ENCODE results near the gene PHC3. TPM values are rescaled to one million over a fixed set of nuclear protein-coding genes. Genes with fewer than 3 reads are reported as not detected.

Gene PHC3
- total RNA-seq, 6 donors from 2014 or later = 50.7 to 182 (median 76.3) TPM

GRCh38 chr3:170151536-170151935 is 30.0 kb downstream of the PHC3 start:
- no peaks in the 10 kb centered on the region for H3K27me3 ChIP-seq
- H3K4me3 ChIP-seq = no peak overlapping the region
- ATAC-seq (ENCODE audit: low FRiP score in 2 of 2) (no peak), DNase-seq (no peak)
- H3K4me1 ChIP-seq = peaks cover 16 to 21% (median 20%) of the 10 kb centered on the region in 4 donors
- TF ChIP-seq, protein P1, sequence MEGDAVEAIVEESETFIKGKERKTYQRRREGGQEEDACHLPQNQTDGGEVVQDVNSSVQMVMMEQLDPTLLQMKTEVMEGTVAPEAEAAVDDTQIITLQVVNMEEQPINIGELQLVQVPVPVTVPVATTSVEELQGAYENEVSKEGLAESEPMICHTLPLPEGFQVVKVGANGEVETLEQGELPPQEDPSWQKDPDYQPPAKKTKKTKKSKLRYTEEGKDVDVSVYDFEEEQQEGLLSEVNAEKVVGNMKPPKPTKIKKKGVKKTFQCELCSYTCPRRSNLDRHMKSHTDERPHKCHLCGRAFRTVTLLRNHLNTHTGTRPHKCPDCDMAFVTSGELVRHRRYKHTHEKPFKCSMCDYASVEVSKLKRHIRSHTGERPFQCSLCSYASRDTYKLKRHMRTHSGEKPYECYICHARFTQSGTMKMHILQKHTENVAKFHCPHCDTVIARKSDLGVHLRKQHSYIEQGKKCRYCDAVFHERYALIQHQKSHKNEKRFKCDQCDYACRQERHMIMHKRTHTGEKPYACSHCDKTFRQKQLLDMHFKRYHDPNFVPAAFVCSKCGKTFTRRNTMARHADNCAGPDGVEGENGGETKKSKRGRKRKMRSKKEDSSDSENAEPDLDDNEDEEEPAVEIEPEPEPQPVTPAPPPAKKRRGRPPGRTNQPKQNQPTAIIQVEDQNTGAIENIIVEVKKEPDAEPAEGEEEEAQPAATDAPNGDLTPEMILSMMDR (IDR thresholded peaks at IDR 0.05) = no peak
- TF ChIP-seq EP300 (IDR thresholded peaks at IDR 0.05) (no peak), POLR2A (IDR thresholded peaks at IDR 0.05) (no peak), POLR2AphosphoS5 (IDR thresholded peaks at IDR 0.05) (no peak)
- no peaks in the 10 kb centered on the region for H3K9me3 ChIP-seq
- WGBS, 2 donors = 64 to 71% methylated on average over 2 of the region's 2 CpGs
- peaks cover 0 to 36% (median 2%) of the 10 kb centered on the region in 4 donors for H3K36me3 ChIP-seq
- no peak overlapping the region for H3K27ac ChIP-seq

DNA sequence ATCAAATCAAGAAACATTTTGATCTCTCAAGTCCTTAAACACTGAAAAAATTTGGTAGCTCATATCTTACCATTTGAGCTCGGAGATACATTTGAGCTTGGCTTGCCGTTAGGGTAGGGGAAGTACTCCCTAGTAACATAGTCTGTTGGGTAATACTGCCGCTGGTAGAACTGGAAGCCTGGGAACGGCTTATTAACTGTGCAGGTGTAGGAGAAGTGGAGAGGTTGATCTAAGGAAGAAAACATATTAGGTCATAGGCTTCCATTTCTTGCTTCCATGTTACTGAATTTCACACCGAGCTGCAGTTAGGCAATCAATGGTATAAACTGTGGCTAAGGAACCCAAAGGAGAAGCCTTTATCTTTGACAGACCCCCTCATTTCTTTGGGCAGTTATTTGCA is 32.5 kb downstream of the PHC3 start:
- no peak for ATAC-seq (ENCODE audit: low FRiP score in 2 of 2)

GRCh38 chr3:170145278-170145677 is 36.3 kb downstream of the PHC3 start:
- 87 to 95% methylated on average over 4 of the region's 4 CpGs for WGBS, 2 donors
- no peak for DNase-seq

More for the DNA sequence above, 32.5 kb downstream of the PHC3 start:
- no peak for TF ChIP-seq POLR2AphosphoS5 (IDR thresholded peaks at IDR 0.05)
- TF ChIP-seq POLR2A (IDR thresholded peaks at IDR 0.05) = no peak
- no peak for TF ChIP-seq EP300 (IDR thresholded peaks at IDR 0.05)
- TF ChIP-seq, protein P1 (IDR thresholded peaks at IDR 0.05) = no peak
- WGBS, 2 donors = 63 to 77% methylated on average over 5 of the region's 5 CpGs
- H3K36me3 ChIP-seq = peaks cover 2 to 40% (median 6%) of the 10 kb centered on the region in 4 donors
- no peak for DNase-seq
- H3K9me3 ChIP-seq = no peaks in the 10 kb centered on the region
- H3K27me3 ChIP-seq = no peaks in the 10 kb centered on the region
- peaks cover under 1 to 5% (median 5%) of the 10 kb centered on the region in 4 donors for H3K4me1 ChIP-seq
- no peak overlapping the region for H3K4me3 ChIP-seq
- H3K27ac ChIP-seq = no peak overlapping the region

DNA sequence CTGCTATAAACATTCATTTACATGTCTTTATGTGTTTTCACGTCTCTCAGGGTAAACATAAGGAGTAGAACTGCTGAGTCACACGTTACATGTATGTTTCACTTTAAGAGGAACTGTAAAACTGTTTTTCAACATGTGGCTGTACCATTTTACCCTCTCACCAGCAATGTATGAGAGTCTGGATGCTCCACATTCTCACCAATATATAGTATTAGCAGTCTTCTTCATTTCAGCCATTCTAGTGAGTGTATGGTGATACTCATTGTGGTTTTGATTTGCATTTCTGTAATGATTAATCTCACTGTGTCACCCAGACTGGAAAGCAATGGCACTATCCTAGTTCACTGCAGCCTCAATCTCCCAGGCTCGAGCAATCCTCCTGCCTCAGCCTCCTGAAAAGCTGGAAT is 37.1 kb downstream of the PHC3 start:
- peaks cover 2 to 39% (median 5%) of the 10 kb centered on the region in 4 donors for H3K36me3 ChIP-seq
- WGBS, 2 donors = 86 to 87% methylated on average over 3 of the region's 3 CpGs
- H3K9me3 ChIP-seq = no peaks in the 10 kb centered on the region
- no peaks in the 10 kb centered on the region for H3K27me3 ChIP-seq
- ATAC-seq (ENCODE audit: low FRiP score in 2 of 2) = no peak
- no peaks in the 10 kb centered on the region for H3K4me1 ChIP-seq
- H3K27ac ChIP-seq = no peak overlapping the region
- no peak overlapping the region for H3K4me3 ChIP-seq
- DNase-seq = no peak
- TF ChIP-seq, protein P1 (IDR thresholded peaks at IDR 0.05) = no peak
- no peak for TF ChIP-seq EP300 (IDR thresholded peaks at IDR 0.05)
- TF ChIP-seq POLR2A (IDR thresholded peaks at IDR 0.05) = no peak
- no peak for TF ChIP-seq POLR2AphosphoS5 (IDR thresholded peaks at IDR 0.05)

More at GRCh38 chr3:170145278-170145677, 36.3 kb downstream of the PHC3 start:
- Histone ChIP-seq H3K4me3 (no peak overlapping the region), H3K4me1 (no peaks in the 10 kb centered on the region), H3K36me3 (peaks cover 2 to 44% (median 6%) of the 10 kb centered on the region in 4 donors), H3K27ac (no peak overlapping the region), H3K27me3 (no peaks in the 10 kb centered on the region), H3K9me3 (no peaks in the 10 kb centered on the region)
- TF ChIP-seq, protein P1 (IDR thresholded peaks at IDR 0.05) = no peak
- ATAC-seq (ENCODE audit: low FRiP score in 2 of 2) = no peak

GRCh38 chr3:170142373-170142772 is 39.2 kb downstream of the PHC3 start:
- 94 to 95% methylated on average over 2 of the region's 2 CpGs for WGBS, 2 donors
- TF ChIP-seq POLR2A (IDR thresholded peaks at IDR 0.05) = no peak
- no peak for TF ChIP-seq EP300 (IDR thresholded peaks at IDR 0.05)
- no peak for TF ChIP-seq POLR2AphosphoS5 (IDR thresholded peaks at IDR 0.05)
- DNase-seq = no peak
- no peaks in the 10 kb centered on the region for H3K27me3 ChIP-seq
- no peak overlapping the region for H3K4me3 ChIP-seq
- ATAC-seq (ENCODE audit: low FRiP score in 2 of 2) = no peak
- H3K36me3 ChIP-seq = peaks cover 0 to 24% (median 6%) of the 10 kb centered on the region in 4 donors
- no peak overlapping the region for H3K27ac ChIP-seq
- no peaks in the 10 kb centered on the region for H3K4me1 ChIP-seq
- H3K9me3 ChIP-seq = no peaks in the 10 kb centered on the region
